ENCODE results near the gene PYROXD2.

Gene PYROXD2

GRCh38 chr10:98414932-98415730, at the start of gene PYROXD2:
Gene PYROXD2, minus strand, starts transcription at chr10:98415182. Its CDS starts 47 bp downstream, at chr10:98415135.
- peak; percentile 10 to 68 (median 44) for DNase-seq

DNA sequence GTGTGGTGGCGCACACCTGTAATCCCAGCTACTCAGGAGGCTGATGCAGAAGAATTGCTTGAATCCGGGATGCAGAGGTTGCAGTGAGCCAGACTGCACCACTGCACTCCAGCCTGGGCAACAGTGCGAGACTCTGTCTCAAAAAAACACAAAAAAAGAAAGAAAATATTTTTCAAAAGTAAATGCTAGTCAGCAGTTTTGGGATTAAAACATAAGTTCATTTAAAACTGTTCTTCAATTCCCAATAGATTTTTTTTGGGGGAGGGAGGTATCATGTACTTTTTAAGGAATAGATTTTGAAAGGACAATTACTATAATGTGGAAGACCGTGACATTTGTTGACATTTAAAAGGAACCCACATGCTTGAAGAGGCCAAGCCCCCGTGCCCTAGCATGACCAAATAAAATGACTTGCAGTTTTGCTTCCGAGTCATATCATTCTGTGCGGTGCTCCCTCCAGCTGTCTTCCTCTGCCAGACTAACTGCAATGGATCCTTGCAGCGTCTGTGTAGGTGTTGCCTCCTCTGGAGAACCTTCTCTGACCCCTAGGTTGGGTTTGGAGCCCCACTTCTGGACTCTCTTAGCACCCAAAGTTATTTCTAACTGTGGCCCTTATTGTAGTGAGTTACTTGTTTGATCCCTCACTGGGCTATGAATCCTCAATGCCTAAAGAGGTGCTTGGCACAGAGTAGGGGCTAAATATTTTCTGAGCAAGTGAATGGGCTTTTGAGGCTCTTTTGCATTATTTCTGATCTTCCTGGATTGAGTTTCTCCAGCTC, 49.2 kb upstream of the PYROXD2 start:
- no peak for DNase-seq

- no peak for DNase-seq
Observed at GRCh38 chr10:98463016-98463415, 48.0 kb upstream of the PYROXD2 start.

DNA sequence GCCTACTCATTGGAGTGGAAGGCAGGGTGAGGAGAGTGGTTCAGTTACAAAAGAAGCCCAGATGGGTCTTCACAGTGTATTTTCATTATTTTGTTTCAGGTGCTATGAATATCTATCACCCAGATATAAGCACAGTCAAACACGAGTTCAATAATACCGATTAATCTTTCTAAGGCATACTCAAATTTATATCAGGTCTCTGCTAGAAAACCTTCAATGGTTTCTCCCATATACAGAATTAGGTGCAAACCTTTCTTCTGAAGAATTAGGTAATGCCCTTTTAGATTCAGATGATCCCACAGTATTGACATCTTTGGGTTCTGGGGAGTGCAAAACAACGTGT, 46.5 kb upstream of the PYROXD2 start:
- DNase-seq: no peak

DNA sequence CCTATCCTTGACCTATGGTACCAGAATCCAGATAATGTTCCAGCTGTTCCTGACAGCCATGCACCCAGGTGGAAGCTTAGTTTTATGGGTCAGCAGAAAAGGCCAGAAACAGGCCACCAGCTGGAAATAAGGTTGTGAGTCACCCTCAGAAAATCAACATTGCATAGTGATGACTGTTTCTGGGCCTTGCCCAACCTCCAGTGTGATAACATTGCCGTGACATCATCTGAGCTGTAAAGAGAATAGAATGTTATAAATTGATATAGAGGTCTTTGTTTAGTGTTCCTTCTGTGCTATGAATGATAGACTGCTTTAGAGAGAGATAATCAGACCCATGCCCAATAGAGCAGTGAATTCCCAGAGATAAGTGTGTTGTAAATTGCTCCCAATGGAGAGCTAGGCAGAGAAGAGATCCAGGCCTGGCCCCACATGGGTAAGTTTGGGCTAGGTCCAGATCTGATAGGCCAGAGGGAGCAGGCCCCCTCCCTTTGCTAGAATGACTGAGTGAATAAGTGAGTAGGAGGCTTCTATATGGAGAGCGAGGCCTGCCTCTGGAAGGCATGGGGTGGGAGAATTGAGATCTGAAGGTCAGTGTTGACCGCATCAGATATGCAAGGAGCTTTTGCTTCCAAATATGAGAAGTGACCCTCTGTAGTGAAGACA, 46.0 kb upstream of the PYROXD2 start:
- no peak for DNase-seq

DNA sequence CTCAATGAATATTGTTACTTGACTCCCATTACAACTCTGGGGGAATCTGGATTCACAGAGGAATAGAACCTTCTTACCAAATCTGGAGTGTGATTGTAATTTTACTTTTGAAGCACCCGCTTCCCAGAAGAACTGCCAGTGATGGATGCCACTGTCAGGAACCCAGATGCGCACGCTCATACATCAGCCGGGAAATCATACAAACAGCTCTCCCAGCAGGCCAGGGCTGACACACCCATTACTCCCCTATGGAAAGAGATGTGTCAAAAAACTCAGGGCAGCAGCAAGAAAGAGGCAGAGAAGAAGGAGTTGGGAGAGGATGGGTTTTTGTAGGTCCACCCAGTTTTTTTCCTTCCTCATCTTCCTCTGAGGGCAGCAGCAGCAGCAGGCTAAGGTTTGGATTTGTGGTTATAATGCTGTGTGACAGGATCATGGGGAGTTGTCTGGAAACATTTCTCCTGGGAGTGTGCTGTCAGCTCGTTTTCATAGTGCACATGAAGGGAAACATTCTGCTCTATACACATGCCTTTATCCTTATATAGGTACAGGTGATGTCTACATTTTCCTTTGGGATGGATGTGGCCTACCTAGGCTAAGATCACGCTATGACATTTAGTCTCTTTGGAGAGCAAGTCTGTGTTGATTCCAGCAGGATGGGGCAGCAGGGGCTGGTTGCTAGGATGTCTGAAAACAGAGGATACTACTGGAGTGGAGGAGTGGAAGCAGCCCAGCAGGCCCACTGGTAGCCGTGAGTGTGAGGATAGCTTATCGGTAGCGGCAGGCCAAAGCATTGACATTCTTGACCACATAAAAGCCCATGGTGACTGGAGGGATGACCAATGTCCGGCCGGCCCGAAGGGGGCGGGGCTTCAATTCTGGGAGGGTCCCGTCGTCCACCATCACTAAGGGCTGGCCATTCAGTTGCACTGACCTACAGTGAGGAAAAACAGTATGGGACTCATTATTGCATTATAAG, 44.1 kb upstream of the PYROXD2 start:
- DNase-seq: no peak

- no peak for DNase-seq
Observed at GRCh38 chr10:98457721-98458120, 42.7 kb upstream of the PYROXD2 start.

GRCh38 chr10:98456686-98457482, 41.9 kb upstream of the PYROXD2 start:
- no peak for DNase-seq

- no peak for DNase-seq
Observed at GRCh38 chr10:98456043-98456570, 41.1 kb upstream of the PYROXD2 start.

- no peak for DNase-seq
Observed at GRCh38 chr10:98453729-98454128, 38.7 kb upstream of the PYROXD2 start.

DNA sequence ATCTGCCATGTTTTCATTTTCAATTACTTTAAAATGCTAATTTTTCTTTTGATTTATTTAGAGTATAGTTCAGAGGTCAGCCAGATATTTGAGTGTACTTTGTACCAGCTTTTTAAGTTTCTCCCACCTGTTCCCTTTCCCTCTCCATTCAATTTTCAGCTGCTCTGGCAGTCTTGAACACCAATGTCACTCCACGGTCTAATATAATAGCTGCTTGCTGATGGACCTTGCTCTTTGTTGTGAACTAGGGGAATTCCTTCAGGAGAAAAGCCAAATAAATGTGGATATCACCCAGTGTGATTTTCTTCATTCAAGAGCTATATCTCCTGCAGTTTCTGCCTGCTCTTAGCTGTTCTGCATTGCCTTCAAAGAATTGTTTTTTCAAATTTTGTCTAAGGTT, 35.6 kb upstream of the PYROXD2 start:
- DNase-seq: no peak

- DNase-seq: no peak
Observed at GRCh38 chr10:98449287-98449686, 34.3 kb upstream of the PYROXD2 start.

DNA sequence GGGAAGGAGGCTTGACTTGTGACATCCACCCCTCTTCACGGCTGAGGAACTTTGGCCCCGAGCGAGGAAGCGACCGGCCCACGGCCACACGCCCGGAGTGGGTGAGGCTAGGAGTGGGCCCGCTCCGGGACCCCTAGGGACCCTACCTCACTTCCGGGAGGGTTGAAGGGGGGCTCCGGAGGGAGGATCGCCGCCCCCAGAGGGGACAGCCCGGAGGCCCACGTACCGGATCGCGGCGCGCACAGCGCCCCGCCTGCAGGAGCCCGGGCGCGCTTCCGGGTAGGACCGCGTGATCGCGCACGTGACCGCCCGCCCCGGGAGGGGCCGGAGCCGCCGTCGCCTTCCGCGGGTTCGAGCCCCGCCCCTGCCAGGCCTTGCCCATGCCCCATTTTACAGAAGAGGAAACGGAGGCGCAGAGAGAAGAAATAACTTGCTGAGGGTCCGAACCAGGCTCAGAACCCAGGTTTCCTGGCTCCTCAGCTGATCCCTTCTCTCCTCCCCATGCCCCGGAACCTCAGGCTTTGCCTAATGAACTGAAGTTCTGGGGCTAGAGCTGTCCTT, 31.8 kb upstream of the PYROXD2 start, which contains the start of gene HPS1:
Gene HPS1, minus strand, starts transcription at position 275 of the 561 bp plus-strand sequence. CDS start 3,695 bp downstream, outside the sequence.
- peak; percentile 49 to 79 (median 62) for DNase-seq

DNA sequence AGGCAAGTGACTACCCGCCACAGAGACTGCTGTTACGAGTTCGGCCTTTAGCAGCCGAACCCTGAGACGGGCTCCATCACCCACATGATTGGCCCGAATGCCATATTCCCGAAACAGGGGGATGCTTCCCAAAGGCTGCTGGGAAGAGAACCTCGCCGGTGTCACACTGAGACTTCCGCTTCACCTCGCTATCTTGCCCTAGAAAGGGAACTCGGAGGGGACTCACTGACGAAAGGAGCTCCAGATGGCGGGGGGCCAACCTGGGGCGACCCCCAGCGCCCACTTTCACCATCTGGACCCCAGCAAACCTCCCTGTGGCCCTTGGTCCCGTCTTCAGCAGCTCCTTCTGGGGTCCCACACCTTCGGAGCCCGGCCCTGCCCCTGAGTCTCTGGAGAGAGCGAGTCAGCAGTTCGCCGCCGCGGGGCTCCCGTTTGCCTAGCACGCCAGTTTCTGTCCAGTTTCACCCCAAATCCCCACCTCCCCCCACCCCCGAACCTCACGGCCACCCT, 31.2 kb upstream of the PYROXD2 start:
- DNase-seq: peak in 3 of 6 experiments; percentile 37 to 70 (median 62)

DNA sequence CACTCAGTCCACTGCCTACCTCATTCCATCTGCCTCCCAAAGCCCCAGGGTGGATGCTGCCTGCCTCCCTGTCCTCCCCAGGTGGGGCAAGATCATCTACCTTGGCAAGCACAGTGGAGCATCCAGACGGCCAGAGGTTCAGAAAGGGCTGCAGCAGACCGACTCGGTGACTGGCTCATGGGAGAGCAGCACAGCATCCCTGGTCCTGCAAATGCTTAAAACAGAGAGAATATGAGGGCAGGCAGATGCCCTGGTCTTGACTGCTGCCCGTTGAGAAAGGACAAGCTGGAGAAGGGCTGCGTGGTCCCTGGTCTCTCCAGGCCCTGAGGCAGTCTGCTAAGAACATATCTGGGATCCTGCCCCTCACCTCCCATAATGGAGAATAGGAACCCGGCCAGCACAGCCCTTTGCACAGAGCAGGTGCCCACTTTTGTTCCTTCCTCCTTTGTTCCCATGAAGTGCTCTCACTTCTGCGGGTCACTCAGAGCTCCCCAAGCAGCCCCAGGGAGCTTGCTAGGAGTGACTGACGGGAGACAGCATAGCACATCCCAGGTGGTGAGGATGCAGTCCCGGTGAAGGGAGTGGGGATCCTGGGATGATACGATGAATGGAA, 30.3 kb upstream of the PYROXD2 start:
- DNase-seq: no peak

DNA sequence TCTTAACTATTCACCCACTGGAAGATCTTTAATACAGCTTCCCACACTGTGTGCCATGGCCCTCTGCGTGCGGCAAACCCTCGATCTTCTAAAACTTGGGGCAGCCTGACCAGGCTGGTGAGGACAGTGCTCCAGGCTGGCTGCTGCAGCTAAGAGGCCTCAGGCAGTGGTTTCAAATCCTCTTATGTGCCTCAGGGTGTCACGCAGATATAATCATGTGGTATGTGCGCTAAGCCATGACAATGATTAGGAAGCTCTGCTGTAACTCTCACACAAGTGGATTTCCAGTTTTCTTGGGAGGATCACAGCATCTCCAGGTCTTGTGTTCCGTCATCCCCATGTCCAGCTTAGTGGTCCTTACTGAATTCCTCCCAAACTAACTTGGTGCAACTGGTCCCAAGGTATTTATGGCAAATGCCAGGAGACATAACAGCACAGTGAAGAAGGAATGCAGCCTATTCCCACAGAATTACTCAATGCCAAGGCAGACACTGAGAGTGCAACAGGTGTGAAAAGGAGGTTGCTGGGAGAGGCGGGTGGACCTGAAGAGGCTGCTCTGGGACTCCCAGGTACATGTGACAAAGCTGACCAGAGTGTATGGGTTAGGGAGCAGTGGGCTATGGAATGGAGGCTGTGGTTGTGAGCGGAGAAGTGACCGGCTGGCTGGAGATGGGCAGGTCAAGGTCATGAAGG, 29.5 kb upstream of the PYROXD2 start:
- DNase-seq: no peak

DNA sequence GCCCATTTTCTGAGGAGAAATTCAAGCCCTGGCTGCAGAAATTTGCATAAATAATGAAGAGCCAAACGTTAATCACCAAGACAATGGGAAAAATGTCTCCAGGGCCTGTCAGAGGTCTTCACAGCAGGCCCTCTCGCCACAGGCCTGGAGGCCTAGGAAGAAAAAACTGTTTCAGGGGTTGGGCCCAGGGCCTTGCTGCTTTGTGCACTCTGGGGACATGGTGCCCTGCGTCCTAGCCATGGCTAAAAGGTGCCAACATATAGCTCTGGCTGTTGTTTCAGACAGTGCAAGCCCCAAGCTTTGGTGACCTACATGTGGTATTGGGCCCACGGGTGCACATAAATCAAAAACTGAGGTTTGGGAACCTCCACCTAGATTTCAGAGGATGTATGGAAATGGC, 23.7 kb upstream of the PYROXD2 start:
- no peak for DNase-seq

- no peak for DNase-seq
Observed at GRCh38 chr10:98436704-98437103, 21.7 kb upstream of the PYROXD2 start.

DNA sequence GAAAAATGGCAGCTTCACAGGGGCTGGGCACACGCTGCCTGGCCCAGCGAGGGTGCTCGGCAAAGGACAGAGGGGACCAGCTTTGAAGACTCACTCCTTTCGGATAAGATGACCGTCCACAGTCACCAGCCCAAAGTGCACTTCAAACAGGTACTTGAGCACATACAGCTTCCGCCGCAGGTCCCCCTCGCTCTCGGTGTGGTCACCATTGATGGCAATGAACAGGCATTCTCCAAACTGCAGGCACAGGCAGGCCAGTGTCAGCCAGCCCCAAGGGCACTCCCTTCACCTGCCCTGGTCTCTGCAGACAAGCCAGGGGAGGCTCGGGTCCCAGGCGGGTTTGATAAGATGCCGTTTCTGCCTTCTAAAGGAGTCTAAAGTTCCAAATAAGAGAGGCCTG, 20.2 kb upstream of the PYROXD2 start:
- DNase-seq: no peak

Data from stimulated activated naive CD4-positive, alpha-beta T cell (primary cell).